ENCODE data around the gene CSTPP1. TPM values are rescaled to one million over a fixed set of nuclear protein-coding genes. Genes with fewer than 3 reads are reported as not detected.

The CSTPP1 gene
- total RNA-seq, 1 donor from 2014 or later, result 32.7 TPM

DNA sequence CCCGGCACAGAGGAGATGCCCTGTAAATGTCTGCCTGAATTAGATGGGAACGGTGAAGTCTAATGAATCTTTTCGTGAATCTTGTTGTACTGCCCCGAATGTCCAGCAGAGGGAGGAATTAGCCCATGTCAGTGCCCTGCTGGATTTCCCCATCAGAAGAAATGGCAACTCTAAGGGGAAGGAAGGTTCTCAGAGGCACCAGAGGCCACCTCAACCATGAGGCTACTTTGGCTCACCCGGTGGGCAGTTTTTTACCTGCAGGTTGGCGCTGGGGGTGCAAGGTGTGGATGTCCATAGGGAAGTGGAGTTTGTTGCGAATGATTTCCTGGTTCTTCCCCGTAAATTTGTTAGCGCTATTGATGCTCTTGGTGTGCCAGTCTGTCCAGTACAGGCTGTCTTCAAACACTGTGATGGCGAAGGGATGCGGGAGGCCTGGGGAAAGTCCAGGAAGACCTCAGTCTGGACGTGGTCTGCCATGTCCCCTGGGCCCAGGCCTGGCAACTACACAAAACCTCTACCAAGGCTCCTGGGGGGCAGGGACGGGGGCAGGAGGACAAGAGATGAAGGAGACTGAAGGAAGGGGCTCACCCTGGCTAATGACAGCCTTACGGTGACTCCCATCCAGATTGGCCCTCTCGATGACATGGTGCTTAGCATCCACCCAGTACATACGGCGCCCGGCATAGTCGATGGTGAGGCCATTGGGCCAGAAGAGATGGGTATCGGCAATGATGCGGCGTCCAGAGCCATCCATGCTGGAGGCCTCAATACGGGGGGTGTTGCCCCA is 46.7 kb upstream of the CSTPP1 start:
- no peak for TF ChIP-seq EZH2 (IDR thresholded peaks at IDR 0.05)
- TF ChIP-seq EZH2phosphoT487 (IDR thresholded peaks at IDR 0.05), result no peak
- TF ChIP-seq, protein P1, sequence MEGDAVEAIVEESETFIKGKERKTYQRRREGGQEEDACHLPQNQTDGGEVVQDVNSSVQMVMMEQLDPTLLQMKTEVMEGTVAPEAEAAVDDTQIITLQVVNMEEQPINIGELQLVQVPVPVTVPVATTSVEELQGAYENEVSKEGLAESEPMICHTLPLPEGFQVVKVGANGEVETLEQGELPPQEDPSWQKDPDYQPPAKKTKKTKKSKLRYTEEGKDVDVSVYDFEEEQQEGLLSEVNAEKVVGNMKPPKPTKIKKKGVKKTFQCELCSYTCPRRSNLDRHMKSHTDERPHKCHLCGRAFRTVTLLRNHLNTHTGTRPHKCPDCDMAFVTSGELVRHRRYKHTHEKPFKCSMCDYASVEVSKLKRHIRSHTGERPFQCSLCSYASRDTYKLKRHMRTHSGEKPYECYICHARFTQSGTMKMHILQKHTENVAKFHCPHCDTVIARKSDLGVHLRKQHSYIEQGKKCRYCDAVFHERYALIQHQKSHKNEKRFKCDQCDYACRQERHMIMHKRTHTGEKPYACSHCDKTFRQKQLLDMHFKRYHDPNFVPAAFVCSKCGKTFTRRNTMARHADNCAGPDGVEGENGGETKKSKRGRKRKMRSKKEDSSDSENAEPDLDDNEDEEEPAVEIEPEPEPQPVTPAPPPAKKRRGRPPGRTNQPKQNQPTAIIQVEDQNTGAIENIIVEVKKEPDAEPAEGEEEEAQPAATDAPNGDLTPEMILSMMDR (IDR thresholded peaks at IDR 0.05), result peak; percentile 80
- Mint-ChIP-seq H3K27ac (no peak overlapping the region), H3K27me3 (ENCODE audit: insufficient read depth, low read depth) (peaks cover 2% of the 10 kb centered on the region), H3K36me3 (peaks cover 37% of the 10 kb centered on the region), H3K9me3 (no peaks in the 10 kb centered on the region), H3K4me1 (peaks cover 4% of the 10 kb centered on the region), H3K4me3 (no peak overlapping the region)
- H3K9ac ChIP-seq, result no peak overlapping the region
- no peak overlapping the region for H3K4me2 ChIP-seq
- DNase-seq (ENCODE audit: low spot score), result peak; percentile 82
- H3K36me3 ChIP-seq, result no peaks in the 10 kb centered on the region
- no peak overlapping the region for H3K4me3 ChIP-seq
- H3K9me3 ChIP-seq (ENCODE audit: low read depth), result no peaks in the 10 kb centered on the region
- H3K27ac ChIP-seq, result no peak overlapping the region
- H3F3A ChIP-seq (ENCODE audit: low read depth), result no peaks in the 10 kb centered on the region
- H3K4me1 ChIP-seq, result no peaks in the 10 kb centered on the region
- no peaks in the 10 kb centered on the region for H4K20me1 ChIP-seq (ENCODE audit: low read depth)
- H3K27me3 ChIP-seq, result no peaks in the 10 kb centered on the region
- H3K79me2 ChIP-seq (ENCODE audit: low read depth), result no peaks in the 10 kb centered on the region
- no peak overlapping the region for H2AFZ ChIP-seq (replicated peaks)

DNA sequence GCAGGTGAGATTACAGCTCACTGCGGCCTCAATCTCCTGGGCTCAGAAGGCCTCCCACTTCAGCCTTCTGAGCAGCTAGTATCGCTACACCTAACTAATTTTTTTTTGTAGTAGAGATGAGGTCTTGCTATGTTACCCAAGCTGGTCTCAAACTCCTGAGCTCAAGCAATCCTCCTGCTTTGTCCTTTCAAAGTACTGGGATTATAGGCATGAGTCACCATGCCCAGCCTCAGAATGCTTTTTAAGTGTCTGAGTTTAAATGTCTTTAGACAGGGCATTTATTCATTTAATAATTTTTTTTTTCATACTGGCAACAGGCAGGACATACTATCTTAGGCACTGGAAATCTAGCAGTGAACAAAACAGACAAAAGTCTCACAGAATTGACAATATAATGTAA is 45.9 kb upstream of the CSTPP1 start:
- no peaks in the 10 kb centered on the region for H3F3A ChIP-seq (ENCODE audit: low read depth)
- H3K4me1 ChIP-seq, result no peaks in the 10 kb centered on the region
- DNase-seq (ENCODE audit: low spot score), result no peak
- no peak overlapping the region for H3K9ac ChIP-seq
- Mint-ChIP-seq H3K27ac (no peak overlapping the region), H3K4me1 (peaks cover 4% of the 10 kb centered on the region), H3K36me3 (peaks cover 40% of the 10 kb centered on the region), H3K27me3 (ENCODE audit: insufficient read depth, low read depth) (peaks cover 2% of the 10 kb centered on the region), H3K4me3 (no peak overlapping the region), H3K9me3 (no peaks in the 10 kb centered on the region)
- H3K9me3 ChIP-seq (ENCODE audit: low read depth), result no peaks in the 10 kb centered on the region
- H4K20me1 ChIP-seq (ENCODE audit: low read depth), result no peaks in the 10 kb centered on the region
- H2AFZ ChIP-seq (replicated peaks), result no peak overlapping the region
- no peaks in the 10 kb centered on the region for H3K79me2 ChIP-seq (ENCODE audit: low read depth)
- no peaks in the 10 kb centered on the region for H3K27me3 ChIP-seq
- no peak overlapping the region for H3K4me3 ChIP-seq
- H3K36me3 ChIP-seq, result no peaks in the 10 kb centered on the region
- H3K27ac ChIP-seq, result no peak overlapping the region
- no peak overlapping the region for H3K4me2 ChIP-seq
- TF ChIP-seq, protein P1 (IDR thresholded peaks at IDR 0.05), result no peak
- TF ChIP-seq EZH2phosphoT487 (IDR thresholded peaks at IDR 0.05), result no peak
- no peak for TF ChIP-seq EZH2 (IDR thresholded peaks at IDR 0.05)

DNA sequence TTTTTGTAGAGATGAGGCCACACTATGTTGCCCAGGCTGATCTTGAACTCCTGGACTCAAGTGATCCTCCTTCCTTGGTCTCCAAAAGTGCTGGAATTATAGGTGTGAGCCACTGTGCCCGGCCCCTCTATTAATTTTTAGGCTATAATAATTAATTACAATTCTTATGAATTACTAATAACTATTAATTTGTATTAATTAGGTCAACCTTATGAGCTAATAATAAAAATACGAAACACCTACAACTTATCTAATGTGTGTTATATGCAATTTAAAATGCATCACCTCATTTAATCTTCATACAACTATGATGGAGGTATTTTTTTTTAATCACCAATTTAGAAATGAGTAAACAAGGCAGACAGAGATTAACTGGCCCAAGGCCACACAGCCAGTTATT is 44.5 kb upstream of the CSTPP1 start:
- Histone ChIP-seq H3K27me3 (no peaks in the 10 kb centered on the region), H3K79me2 (ENCODE audit: low read depth) (no peaks in the 10 kb centered on the region), H3K9ac (no peak overlapping the region), H3K36me3 (no peaks in the 10 kb centered on the region), H3K27ac (no peak overlapping the region), H3F3A (ENCODE audit: low read depth) (no peaks in the 10 kb centered on the region), H3K9me3 (ENCODE audit: low read depth) (no peaks in the 10 kb centered on the region), H3K4me3 (no peak overlapping the region), H3K4me1 (no peaks in the 10 kb centered on the region), H2AFZ (replicated peaks) (no peak overlapping the region), H4K20me1 (ENCODE audit: low read depth) (no peaks in the 10 kb centered on the region), H3K4me2 (no peak overlapping the region)
- no peak overlapping the region for H3K27ac Mint-ChIP-seq
- TF ChIP-seq, protein P1 (IDR thresholded peaks at IDR 0.05), result no peak
- TF ChIP-seq EZH2 (IDR thresholded peaks at IDR 0.05) (no peak), EZH2phosphoT487 (IDR thresholded peaks at IDR 0.05) (no peak)
- peaks cover 7% of the 10 kb centered on the region for H3K4me1 Mint-ChIP-seq
- no peaks in the 10 kb centered on the region for H3K9me3 Mint-ChIP-seq
- peaks cover 2% of the 10 kb centered on the region for H3K27me3 Mint-ChIP-seq (ENCODE audit: insufficient read depth, low read depth)
- H3K36me3 Mint-ChIP-seq, result peaks cover 36% of the 10 kb centered on the region
- H3K4me3 Mint-ChIP-seq, result no peak overlapping the region
- DNase-seq (ENCODE audit: low spot score), result no peak
